NCI-H2196 (cell line): ENCODE results near the gene TSSK3.
"Not testable (repeated sequence)": the region's sequence is repeated elsewhere in the genome, so short reads cannot be mapped to it uniquely, and the experiment has no call there.

ENCODE experiments used
- DNase-seq: peaks from one replicate; lab custom pipeline; 2025; ENCODE audit not compliant: unreplicated experiment; lab: John Stamatoyannopoulos, UW

TSSK3 gene

DNA sequence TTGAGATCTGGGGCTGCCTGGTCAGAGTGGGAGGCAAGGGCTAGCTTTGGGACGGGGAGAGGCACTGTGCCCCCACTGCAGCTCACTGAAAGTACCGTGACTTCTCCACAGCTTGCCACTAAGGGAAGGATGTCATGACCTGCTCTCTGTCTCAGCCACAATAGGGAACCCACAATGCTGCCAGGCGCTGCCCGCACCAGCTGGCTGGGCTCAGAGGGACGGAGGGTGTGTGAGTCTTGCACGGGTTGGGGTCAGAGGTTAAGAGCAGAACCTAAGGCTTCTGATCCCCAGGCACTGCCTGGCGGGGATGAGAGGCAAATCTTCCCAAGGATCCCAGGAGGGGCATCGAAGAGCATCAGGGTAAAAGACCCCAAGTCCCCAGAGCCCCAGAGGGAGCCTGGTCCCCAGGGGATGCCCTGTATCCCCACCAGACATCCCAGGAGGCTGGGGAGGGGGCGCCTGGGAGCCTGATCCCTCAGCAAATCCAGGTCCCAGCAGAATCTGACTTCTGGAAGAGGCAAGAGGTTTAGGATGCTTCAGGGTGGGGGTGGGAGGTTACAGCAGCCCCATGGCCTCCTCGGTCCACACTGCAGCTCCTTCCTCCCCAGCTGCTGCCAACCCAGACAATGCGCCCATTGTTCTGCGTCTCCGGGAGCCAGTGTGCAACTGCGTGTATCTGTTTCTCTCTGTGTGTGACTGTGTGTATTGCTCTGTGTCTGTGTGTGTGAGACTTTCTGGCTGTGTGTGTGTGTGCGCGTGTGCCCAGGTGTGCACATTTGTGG lies 24.3 kb upstream of the TSSK3 start:
- DNase-seq = peak; percentile 65

DNA sequence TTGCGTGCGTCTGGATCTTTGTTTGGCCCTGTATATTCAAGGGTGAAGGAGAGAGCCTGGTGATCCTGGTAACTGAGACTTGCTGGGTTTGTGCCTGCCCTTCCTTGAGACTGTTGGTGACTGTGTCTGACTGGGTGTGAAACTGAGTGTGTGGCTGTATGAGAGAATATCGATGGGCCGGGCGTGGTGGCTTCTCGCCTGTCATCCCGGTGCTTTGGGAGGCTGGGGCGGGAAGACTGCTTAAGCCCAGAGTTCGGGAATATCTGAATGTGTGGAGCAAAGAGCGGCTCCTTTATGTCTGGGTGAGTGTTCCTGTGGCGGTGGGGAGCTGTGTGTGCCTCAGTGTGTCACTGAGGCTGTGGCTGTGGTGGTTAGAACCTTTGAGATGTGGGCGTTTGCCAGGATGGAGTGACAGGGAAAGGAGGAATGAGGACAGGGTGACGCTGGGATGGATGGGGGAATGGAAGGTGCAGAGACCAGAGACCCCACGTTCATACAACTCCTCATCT lies 23.6 kb upstream of the TSSK3 start:
- no peak for DNase-seq

DNA sequence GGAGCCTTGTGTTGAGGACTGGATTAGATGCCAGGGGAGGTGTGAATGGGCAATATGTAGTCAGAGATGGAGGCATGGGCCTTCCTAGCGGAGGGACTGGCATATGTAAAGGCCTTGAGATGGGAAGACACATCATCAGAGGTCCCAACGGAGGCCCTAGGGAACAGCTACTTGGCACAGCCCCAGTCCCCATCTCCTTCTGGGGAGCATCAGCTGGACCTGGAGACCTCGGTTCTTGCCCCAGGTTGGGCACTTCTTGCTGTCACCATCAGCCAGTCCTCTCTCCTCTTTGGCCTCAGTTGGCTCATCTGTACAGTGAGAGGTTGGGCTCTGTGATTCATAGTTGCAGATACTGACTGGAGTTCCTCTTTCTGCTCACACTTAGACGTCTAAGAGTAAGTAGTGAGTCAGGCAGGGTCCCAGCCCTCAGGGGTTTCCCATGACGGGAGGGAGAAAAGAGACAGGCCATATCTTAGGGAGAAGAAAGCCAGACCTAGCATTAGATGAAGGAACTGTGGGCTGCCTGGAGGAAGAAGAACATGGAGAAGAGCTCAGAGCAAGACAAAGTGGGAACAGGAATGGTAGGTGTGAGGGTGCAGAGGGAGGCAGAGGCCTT lies 22.9 kb upstream of the TSSK3 start:
- no peak for DNase-seq

DNA sequence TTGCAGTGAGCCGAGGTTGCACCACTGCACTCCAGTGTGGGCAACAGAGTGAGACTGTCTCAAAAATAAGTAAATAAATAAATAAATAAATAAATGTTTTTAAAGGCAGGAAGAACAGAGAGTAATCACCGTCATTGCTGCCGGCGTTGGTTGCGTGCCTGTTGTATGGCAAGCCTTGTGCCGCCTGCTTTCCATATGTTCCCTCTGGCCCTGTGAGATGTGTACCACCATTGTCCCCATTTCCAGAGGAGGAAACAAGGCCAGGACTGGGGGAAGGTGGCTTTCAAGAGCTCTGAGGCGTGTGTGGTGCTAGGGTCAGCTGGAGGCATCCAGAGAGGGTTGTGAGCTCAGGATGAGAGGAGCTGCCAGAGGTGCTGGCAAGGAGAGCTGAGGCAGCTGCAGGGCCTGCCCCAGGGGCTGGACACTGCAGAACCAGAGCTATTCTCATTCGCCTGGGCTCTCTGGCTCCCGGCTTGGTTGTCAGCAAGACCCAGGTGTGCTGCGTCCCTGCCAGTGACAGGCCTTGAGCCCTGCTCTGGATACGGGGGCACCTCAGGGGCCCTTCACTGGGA lies 21.1 kb upstream of the TSSK3 start:
- no peak for DNase-seq

DNA sequence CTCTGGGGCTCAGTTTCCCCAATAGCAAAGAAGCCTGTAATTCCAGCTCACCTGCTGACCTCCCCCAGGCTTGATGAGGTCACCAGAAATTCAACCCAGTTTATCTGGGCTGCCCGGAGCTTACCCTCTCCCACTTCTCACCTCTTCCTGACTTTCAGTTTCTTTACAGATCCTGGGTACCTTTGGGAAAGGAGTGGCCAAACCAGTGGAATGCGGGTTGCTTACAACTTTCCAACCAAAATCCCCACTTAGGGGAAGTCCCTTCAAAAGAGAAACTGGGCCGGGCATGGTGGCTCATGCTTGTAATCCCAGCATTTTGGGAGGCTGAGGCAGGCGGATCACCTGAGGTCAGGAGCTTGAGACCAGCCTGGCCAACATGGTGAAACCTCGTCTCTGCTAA lies 20.4 kb upstream of the TSSK3 start:
- no peak for DNase-seq

DNA sequence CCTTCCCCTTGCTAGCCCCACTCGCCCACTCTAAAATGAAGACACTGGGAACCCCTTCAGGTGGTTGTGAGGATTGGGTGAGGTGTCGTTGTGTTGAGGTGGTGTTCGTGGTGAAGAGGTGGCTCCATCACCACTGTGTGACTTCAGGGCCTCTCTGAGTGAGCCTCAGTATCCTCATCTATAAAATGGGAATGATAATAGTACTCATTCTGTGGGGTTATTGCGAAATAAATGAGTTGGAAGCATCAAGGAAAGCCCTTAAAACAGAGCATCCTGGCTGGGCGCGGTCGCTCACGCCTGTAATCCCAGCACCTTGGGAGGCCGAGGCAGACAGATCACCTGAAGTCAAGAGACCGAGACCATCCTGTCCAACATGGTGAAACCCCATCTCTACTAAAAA lies 19.6 kb upstream of the TSSK3 start:
- DNase-seq = no peak

DNA sequence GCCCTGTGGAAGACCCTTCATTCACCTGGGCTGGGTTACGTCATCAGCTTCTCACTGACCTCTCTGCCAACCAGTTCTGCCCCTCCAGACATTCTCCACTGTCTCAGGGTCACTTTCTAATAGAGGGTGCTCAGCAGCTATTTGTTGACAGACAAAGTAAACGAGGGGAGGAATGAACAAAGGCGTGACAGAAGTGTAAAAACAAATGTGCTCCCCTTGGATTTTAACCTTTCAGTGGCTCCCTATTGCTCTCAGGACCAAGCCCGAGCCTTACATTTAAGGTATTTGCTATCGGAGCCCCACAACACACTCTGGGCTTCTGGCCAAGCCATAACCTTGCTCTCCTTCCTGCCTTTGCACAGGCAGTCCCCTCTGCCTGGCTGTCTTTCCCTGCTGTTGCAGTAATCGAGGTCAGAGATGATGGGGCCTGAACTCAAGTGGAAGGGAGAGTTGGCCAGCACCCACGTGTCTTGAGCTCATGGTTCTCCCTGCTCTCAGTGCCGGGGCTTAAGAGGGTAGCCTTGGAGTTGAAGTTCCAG lies 17.0 kb upstream of the TSSK3 start:
- DNase-seq = peak; percentile 45

DNA sequence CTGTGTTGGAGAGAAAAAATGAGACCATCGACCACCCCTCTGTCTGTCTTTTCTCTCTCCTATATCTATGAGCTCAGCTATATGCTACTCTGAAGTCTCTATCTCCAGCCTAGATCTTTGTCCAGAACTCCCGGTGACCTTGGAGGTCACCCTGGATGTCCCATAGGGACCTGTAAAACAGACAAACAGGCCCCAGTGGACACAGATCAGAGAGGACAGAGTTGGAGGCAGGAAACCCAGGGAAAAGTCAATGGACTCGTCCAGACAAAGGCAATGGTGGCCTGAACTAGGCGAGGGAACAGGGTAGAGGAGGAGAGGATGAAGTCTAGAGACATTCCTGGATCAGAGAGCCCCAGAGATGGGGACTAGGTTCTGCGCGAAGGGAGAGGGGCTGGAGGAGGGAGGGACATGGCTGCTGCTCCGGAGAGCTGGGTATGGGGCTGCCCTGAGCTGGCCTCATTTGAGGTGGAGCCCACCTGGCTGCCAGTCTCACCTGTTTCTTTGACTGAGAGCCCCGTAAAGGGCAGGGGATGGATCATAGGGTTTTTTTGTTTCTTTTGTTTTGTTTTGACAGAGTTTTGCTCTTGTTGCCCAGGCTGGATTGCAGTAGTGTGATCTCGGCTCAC lies 15.7 kb upstream of the TSSK3 start:
- DNase-seq = no peak

DNA sequence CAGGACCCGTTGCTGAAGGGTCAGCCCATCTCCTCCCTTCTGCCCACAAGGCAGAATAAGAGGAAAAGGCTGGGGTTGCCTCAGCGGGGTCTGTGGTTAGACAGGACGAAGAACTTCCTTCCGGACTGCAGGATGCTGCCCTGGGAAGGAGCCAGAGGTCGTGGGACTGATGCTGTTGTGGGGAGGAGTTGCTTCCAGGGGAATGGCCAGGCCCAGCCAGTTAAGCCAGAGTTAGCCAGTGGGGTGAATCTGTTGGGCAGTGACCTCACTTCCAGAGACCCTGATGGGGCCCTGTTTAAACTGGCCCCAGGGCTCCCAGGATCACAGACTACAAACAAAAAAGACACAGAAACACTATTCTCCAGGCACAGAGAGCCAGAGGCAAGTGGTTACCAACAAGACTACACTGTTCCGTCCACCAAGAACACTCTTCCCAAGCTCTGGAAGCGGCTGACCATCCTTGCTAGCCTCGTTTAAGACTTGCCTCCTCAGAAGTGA lies 13.1 kb upstream of the TSSK3 start:
- no peak for DNase-seq

DNA sequence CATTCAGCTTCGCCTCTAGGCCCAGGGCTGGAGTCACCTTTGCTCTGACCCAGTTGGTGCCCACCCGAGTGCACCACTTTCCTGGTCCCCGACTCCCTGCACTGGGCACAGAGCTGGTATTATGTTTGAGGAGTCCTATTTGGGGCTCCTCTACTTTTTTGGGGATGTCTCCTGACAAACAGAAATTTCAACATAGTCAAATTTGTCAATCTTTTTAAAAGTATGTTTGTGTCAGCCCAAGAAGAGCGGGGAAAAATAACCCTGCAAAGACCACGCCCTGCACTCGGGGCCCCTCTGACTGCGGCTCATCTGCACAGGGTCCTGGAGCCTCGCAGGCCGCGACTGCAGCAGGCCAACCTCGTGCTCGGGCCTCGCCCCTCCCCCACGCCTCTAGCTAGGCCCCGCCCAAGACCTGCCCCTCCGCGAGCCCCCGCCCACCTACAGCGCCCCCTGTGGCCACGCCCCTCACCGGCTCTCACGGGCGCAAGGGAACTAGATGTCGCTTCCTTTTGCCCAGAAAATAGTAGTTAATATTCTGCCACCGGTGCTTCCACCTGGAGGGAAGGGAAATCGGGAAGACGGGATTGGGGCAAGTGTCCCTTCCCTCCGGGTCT lies 11.4 kb upstream of the TSSK3 start:
- DNase-seq = peak; percentile 92

DNA sequence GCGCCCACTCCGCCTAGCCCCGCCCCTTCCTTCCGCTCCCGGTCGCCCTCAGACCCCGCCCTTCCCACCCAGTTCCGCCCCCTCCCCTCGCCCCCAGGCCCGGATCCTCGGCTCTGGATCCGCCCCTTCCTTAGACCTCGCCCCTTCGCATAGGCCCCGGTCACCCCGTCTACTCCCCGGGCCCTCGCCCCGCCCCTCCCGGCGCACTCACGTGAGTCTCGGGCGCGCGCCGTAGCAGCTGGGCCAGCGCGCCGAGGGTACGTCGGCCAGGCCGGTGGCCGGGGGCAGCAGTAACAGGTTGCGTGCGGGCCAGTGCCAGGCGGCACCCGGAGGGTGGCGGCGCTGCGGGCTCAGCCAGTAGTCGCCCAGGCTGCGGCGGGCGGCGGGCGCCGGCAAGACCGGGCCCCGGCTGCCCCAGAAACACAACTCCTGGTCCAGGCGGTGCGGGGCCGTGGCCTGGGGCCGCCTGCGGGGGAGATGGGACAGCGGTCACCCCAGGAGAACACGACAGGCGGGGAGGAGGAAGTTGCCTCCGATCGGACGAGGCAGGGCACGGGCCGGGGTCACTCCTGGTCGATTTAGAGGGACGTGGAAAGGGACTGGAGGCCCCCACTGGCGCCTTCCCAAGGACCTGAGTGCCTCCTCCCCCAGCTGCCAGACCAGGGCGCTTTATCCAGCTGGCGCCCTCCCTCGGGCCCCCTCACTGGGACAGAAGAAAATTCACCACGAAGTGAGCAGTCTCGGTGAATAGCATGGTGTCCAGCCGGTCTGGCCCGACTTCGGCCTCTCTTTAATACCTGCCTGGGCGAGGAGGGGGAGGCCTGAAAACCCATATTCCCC lies 10.7 kb upstream of the TSSK3 start:
- DNase-seq = peak; percentile 96

DNA sequence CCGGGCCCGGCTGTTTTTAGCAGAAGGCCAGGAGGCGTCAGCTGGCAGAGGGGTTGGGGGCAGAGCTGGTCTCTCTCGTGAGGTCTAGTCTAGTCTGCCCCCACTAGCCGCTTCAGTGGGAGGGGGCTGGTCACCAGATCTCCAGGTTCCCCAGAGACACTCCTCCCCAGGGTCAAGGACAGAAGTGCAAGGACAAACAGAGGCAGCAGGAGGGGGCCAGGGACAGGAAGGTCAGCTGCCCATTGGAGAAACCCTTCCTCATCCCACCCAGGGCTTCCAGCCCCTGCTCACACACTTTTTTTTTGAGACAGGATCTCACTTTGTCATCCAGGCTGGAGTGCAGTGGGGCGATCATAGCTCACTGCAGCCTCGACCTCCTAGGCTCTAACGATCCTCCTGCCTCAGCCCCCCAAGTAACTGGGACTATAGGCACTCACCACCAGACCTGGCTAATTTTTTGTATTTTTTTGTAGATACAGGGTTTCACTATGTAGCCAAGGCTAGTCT lies 10.0 kb upstream of the TSSK3 start:
- no peak for DNase-seq

DNA sequence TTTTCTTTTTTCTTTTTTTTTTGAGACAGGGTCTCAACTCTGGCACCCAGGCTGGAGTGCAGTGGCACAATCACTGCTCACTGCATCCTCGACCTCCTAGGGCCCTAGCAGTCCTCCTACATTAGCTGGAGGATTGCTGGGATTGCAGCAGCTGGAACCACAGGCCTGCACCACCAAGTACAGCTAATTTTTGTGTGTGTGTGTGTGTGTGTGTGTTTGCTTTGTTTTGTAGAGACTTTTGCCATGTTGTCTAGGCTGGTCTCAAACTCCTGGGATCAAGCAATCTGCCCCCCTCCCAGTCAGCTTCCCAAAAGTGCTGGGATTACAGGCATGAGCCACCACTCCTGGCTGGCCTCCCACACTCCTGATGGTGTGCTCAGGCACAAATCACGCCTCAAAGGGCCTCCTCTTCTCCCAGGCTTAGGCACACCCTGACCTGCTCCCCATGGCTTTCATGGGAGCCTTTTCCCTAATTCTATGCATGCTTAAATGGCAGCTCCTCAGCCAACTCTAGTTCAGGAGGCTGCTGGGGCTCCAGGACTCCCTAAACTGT lies 9.4 kb upstream of the TSSK3 start:
- DNase-seq = no peak

DNA sequence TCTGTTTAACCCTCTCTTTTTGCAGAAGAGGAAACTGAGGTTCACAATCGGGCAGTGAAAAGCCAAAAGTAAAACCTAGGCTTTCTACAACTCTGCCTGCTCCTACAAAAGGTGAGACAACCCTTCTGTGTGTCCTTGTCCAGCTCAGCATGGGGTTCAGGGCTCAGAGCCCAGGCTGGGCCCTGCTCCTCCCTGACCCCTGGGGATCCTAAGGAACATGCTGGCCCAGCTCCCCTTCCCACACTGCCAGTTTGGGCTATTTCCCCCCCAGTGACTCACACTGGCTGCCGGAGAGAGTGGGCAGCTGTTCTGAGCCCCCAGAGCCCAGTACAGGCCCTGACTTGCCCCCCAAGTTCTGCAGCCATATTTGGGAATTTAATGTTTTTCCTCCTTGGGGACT lies 8.9 kb upstream of the TSSK3 start:
- no peak for DNase-seq

DNA sequence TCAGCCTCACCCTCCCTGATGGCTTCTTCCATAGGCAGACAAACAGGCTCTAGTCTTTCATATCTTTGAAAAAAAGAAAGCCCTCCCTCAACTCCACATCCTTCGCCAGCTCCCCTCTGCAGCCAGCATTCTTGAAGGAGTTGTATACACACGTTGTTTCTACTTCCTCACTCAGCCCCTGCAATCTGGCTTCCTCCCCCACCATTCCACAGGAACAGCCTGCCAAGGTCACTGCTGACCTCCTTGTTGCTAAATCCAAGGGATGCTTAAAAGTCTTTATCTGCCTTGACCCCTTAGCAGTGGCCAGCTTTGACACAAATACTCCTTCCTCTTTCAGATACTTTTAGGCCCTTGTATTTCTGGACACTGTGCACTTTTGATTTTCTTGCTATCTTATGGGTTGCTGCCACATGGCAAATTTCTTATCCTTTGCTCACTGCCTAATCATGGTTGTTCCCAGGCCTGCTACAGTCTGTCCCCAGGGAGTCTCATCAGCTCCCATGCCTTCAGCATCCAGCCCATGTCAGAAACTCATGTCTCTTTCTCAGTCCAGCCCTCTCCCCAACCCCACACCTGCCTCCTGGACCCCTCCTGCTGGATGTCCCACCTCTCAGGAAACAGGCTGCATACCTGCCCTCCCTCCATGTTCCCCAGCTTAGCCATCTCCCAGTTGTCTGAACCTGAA lies 8.3 kb upstream of the TSSK3 start:
- no peak for DNase-seq

DNA sequence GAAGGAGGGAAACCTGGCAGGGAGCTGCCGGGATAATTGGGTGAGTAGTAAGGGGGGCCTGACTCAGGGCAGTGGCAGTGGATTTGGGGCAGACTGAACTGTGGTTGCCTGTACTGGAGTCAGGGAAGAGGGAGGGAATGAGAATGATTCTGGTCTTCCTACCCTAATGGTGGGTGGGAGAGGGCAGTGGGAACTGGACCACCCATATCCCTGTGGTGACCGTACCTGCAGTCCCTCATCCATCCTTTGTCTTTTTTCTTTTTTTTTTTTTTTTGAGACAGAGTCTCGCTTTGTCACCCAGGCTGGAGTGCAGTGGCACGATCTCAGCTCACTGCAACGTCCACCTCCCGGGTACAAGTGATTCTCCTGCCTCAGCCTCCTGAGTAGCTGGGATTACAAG lies 6.6 kb upstream of the TSSK3 start:
- not testable (repeated sequence) for DNase-seq

DNA sequence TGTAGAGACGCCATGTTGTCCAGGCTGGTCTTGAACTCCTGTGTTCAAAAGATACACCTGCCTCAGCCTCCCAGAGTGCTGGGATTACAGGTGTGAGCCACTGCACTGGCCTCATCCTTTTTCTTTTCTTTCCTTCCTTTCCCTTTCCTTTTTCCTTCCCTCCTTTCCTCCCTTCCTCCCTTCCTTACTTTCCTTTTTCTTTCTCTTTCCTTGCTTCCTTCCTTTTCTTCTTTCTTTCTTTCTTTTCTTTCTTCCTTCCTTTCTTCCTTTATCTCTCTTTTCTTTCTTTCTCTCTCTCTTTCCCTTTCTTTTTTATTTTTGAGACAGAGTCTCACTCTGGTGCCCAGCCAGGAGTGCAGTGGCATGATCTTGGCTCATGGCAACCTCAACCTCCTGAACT lies 5.9 kb upstream of the TSSK3 start:
- DNase-seq = no peak

DNA sequence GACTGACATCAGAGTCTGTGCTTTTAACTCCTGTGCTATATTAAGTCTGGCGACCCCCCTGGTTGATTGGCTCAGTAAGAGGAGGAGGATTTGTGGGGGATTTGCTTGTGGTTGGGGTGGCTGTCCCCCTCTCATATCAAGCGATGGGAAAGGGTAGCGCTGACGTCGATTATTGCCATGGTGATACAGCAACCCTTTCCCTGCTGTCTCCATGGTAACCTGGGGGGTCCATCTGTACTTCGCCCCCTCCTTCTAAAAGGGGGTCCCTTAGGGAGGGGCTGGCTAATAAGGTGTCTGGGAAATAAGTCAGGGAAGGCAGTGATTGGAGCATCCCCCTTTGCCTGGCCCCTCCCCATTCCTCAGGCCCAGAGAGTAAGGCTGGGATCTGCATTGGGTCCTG lies 4.7 kb upstream of the TSSK3 start:
- no peak for DNase-seq

DNA sequence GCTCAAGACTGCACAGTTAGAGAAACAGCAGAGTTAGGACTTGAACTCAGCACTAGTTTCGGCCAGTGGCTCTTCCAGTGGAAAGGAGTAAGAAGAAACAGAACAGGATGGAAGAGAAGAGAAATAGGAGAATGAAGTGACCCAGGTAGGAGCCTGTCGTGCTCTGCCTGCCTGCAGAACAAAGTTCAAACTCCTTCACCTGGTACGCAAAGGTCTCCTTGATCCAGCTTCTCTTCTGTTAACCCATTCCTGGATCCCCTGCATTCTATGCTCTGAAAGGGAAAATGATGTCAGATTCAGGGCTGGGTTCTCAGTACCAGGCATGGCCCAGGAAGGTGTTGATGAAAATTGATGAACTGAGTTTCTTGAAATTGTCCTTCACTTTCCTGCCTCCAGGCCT lies 3.9 kb upstream of the TSSK3 start:
- no peak for DNase-seq
